Liver (tissue), 3 donors: ENCODE results near the gene UTP4.

Source experiments
- EGR1 ChIP-seq, 2 donors: IDR thresholded peaks; 2 replicates each; pipeline ENCODE4 v1.6.1; 2016 to 2018; ENCODE audit warnings: antibody characterized with exemption in 2 of 2, low read depth in 2 of 2
- GABPA ChIP-seq, 2 donors: IDR thresholded peaks in 1 of 2; conservative IDR thresholded peaks in 1 of 2; 2 replicates each; pipeline ENCODE4 v1.6.1; 2016; ENCODE audit warnings: antibody characterized with exemption in 2 of 2, mild to moderate bottlenecking in 1 of 2, moderate library complexity in 1 of 2
- HNF4G ChIP-seq: IDR thresholded peaks from 2 replicates; pipeline ENCODE4 v1.6.1; 2016; ENCODE audit warnings: antibody characterized with exemption
- JUND ChIP-seq, 2 donors: IDR thresholded peaks; 2 replicates each; pipeline ENCODE4 v1.6.1; 2016; ENCODE audit warnings: antibody characterized with exemption in 2 of 2
- RAD21 ChIP-seq, 2 donors: IDR thresholded peaks; 2 replicates each; pipeline ENCODE4 v1.6.1; 2016; ENCODE audit warnings: antibody characterized with exemption in 2 of 2, mild to moderate bottlenecking in 2 of 2
- SP1 ChIP-seq: IDR thresholded peaks from 2 replicates; pipeline ENCODE4 v1.6.1; 2018; ENCODE audit warnings: antibody characterized with exemption, mild to moderate bottlenecking
- TAF1 ChIP-seq: conservative IDR thresholded peaks from 2 replicates; pipeline ENCODE4 v1.6.1; 2016; ENCODE audit warnings: antibody characterized with exemption, mild to moderate bottlenecking
- YY1 ChIP-seq: IDR thresholded peaks from 2 replicates; pipeline ENCODE4 v1.6.1; 2016; ENCODE audit warnings: antibody characterized with exemption, mild to moderate bottlenecking
- TF ChIP-seq, protein P1 (sequence below): IDR thresholded peaks from 2 replicates; pipeline ENCODE4 v1.6.1; 2016; ENCODE audit warnings: antibody characterized with exemption
- TF ChIP-seq, protein P2 (sequence below): IDR thresholded peaks from 2 replicates; pipeline ENCODE4 v1.6.1; 2016; ENCODE audit warnings: antibody characterized with exemption, mild to moderate bottlenecking
- TF ChIP-seq, protein P3 (sequence below): fragments of 150-350 bp; IDR thresholded peaks from 2 replicates; pipeline ENCODE4 v1.5.1; 2017; ENCODE audit warnings: improper control_type of control experiment, low read depth, low read length; ENCODE audit not compliant: missing input control
- TF ChIP-seq, protein P4 (sequence below): IDR thresholded peaks from 2 replicates; pipeline ENCODE4 v1.6.1; 2016; ENCODE audit warnings: antibody characterized with exemption
- TF ChIP-seq, protein P5 (sequence below): IDR thresholded peaks from 2 replicates; pipeline ENCODE4 v1.6.1; 2016; ENCODE audit warnings: antibody characterized with exemption
- donor health status: healthy.
- donor health status: healthy.

DNA sequence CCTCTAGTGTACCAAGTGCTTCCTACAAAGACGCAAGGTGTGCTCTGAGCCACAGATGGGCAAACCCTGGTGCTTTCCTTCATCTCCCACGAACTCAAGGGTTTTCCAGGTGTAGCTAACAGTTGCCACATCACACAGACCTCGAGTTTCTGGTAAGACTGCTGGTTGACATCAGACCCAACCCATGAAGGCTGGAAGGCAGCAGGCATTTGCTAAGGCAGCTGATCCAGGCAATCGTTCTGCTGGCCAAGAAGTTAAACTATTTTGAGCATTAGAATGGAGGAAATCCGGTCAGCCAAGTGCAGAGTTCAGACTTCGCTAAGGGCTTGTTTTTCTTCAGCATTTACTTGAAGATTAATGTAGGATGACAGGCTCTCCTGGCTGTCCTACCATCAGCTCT is 15.5 kb upstream of the UTP4 start:
- TF ChIP-seq, protein P1, sequence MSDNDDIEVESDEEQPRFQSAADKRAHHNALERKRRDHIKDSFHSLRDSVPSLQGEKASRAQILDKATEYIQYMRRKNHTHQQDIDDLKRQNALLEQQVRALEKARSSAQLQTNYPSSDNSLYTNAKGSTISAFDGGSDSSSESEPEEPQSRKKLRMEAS = no peak
- TF ChIP-seq, protein P2, sequence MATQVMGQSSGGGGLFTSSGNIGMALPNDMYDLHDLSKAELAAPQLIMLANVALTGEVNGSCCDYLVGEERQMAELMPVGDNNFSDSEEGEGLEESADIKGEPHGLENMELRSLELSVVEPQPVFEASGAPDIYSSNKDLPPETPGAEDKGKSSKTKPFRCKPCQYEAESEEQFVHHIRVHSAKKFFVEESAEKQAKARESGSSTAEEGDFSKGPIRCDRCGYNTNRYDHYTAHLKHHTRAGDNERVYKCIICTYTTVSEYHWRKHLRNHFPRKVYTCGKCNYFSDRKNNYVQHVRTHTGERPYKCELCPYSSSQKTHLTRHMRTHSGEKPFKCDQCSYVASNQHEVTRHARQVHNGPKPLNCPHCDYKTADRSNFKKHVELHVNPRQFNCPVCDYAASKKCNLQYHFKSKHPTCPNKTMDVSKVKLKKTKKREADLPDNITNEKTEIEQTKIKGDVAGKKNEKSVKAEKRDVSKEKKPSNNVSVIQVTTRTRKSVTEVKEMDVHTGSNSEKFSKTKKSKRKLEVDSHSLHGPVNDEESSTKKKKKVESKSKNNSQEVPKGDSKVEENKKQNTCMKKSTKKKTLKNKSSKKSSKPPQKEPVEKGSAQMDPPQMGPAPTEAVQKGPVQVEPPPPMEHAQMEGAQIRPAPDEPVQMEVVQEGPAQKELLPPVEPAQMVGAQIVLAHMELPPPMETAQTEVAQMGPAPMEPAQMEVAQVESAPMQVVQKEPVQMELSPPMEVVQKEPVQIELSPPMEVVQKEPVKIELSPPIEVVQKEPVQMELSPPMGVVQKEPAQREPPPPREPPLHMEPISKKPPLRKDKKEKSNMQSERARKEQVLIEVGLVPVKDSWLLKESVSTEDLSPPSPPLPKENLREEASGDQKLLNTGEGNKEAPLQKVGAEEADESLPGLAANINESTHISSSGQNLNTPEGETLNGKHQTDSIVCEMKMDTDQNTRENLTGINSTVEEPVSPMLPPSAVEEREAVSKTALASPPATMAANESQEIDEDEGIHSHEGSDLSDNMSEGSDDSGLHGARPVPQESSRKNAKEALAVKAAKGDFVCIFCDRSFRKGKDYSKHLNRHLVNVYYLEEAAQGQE = no peak
- TF ChIP-seq, protein P3, sequence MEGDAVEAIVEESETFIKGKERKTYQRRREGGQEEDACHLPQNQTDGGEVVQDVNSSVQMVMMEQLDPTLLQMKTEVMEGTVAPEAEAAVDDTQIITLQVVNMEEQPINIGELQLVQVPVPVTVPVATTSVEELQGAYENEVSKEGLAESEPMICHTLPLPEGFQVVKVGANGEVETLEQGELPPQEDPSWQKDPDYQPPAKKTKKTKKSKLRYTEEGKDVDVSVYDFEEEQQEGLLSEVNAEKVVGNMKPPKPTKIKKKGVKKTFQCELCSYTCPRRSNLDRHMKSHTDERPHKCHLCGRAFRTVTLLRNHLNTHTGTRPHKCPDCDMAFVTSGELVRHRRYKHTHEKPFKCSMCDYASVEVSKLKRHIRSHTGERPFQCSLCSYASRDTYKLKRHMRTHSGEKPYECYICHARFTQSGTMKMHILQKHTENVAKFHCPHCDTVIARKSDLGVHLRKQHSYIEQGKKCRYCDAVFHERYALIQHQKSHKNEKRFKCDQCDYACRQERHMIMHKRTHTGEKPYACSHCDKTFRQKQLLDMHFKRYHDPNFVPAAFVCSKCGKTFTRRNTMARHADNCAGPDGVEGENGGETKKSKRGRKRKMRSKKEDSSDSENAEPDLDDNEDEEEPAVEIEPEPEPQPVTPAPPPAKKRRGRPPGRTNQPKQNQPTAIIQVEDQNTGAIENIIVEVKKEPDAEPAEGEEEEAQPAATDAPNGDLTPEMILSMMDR = no peak
- TF ChIP-seq, protein P4, sequence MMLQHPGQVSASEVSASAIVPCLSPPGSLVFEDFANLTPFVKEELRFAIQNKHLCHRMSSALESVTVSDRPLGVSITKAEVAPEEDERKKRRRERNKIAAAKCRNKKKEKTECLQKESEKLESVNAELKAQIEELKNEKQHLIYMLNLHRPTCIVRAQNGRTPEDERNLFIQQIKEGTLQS = no peak
- no peak for TF ChIP-seq SP1
- TF ChIP-seq TAF1 = no peak
- no peak for TF ChIP-seq HNF4G
- TF ChIP-seq YY1 = no peak
- no peak for TF ChIP-seq GABPA (IDR thresholded peaks at IDR 0.05 in 1 of 2, conservative IDR thresholded peaks at IDR 0.05 in 1 of 2)
- TF ChIP-seq, protein P5, sequence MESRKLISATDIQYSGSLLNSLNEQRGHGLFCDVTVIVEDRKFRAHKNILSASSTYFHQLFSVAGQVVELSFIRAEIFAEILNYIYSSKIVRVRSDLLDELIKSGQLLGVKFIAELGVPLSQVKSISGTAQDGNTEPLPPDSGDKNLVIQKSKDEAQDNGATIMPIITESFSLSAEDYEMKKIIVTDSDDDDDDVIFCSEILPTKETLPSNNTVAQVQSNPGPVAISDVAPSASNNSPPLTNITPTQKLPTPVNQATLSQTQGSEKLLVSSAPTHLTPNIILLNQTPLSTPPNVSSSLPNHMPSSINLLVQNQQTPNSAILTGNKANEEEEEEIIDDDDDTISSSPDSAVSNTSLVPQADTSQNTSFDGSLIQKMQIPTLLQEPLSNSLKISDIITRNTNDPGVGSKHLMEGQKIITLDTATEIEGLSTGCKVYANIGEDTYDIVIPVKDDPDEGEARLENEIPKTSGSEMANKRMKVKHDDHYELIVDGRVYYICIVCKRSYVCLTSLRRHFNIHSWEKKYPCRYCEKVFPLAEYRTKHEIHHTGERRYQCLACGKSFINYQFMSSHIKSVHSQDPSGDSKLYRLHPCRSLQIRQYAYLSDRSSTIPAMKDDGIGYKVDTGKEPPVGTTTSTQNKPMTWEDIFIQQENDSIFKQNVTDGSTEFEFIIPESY = no peak
- TF ChIP-seq JUND (IDR thresholded peaks at IDR 0.05) = no peak
- no peak for TF ChIP-seq RAD21 (IDR thresholded peaks at IDR 0.05)
- TF ChIP-seq EGR1 (IDR thresholded peaks at IDR 0.05; ENCODE audit: low read depth in 2 of 2) = no peak
